C4-2B (cell line): ENCODE measurements around the gene SHROOM3.

ENCODE experiments used
- CTCF ChIP-seq: fragments of 450-650 bp; conservative IDR thresholded peaks from 2 replicates; pipeline ENCODE4 v1.5.1; 2017; ENCODE audit warnings: mild to moderate bottlenecking
- ZFX ChIP-seq: fragments of 450-650 bp; IDR thresholded peaks from 2 replicates; pipeline ENCODE4 v1.6.1; 2017

- no peak for TF ChIP-seq CTCF
- no peak for TF ChIP-seq ZFX
Observed at GRCh38 chr4:76649086-76649485, 214.1 kb downstream of the SHROOM3 start.
